Astrocyte (in vitro differentiated cells and primary cell): ENCODE data around the gene PER3. TPM values are rescaled to one million over a fixed set of nuclear protein-coding genes. Genes with fewer than 3 reads are reported as not detected.

Source experiments
- DNase-seq: peaks from one replicate; pipeline ENCODE4 v3.0.0-alpha.2; 2010; ENCODE audit warnings: low read depth
- FAIRE-seq: peaks from 2 replicates; lab custom pipeline; 2011; peaks lifted over from hg19 to GRCh38; lab: Jason Lieb, UNC
- H2AFZ ChIP-seq: 2 replicates; pipeline ENCODE4 v1.6.0; 2012; ENCODE audit warnings: low read depth, low read length, inconsistent platforms
- H3K27ac ChIP-seq: 2 replicates; pipeline ENCODE4 v1.5.1; 2011; ENCODE audit warnings: low read depth, low read length, inconsistent platforms
- H3K27me3 ChIP-seq: 2 replicates; pipeline ENCODE4 v1.6.0; 2011; ENCODE audit warnings: low read length, inconsistent platforms; ENCODE audit not compliant: insufficient read depth
- H3K36me3 ChIP-seq: 2 replicates; pipeline ENCODE4 v1.5.1; 2011; ENCODE audit warnings: low read length, inconsistent platforms; ENCODE audit not compliant: insufficient read depth
- H3K4me1 ChIP-seq: 2 replicates; pipeline ENCODE4 v1.5.1; 2011; ENCODE audit warnings: low read length, inconsistent platforms; ENCODE audit not compliant: insufficient read depth
- H3K4me2 ChIP-seq: 2 replicates; pipeline ENCODE4 v1.6.0; 2012; ENCODE audit warnings: low read length, inconsistent platforms
- H3K4me3 ChIP-seq: 2 replicates; pipeline ENCODE4 v1.5.1; 2011; ENCODE audit warnings: low read depth, mild to moderate bottlenecking, low read length, inconsistent platforms; ENCODE audit not compliant: insufficient read depth
- H3K79me2 ChIP-seq: 2 replicates; pipeline ENCODE4 v1.6.0; 2012; ENCODE audit warnings: mild to moderate bottlenecking, low read length, inconsistent platforms; ENCODE audit not compliant: insufficient read depth
- H3K9ac ChIP-seq: 2 replicates; pipeline ENCODE4 v1.6.0; 2012; ENCODE audit warnings: mild to moderate bottlenecking, low read length, inconsistent platforms
- H3K9me3 ChIP-seq: 2 replicates; pipeline ENCODE4 v1.5.1; 2012; ENCODE audit warnings: low read depth, mild to moderate bottlenecking, low read length, inconsistent platforms; ENCODE audit not compliant: insufficient read depth
- H4K20me1 ChIP-seq: 2 replicates; pipeline ENCODE4 v1.6.0; 2012; ENCODE audit warnings: low read length, inconsistent platforms; ENCODE audit not compliant: insufficient read depth
- H3K27ac Mint-ChIP-seq: one replicate; pipeline ENCODE4 v1.8.0; 2021; ENCODE audit warnings: mild to moderate bottlenecking, mixed read lengths; ENCODE audit not compliant: unreplicated experiment
- H3K27me3 Mint-ChIP-seq: one replicate; pipeline ENCODE4 v1.8.0; 2021; ENCODE audit warnings: low read depth, mixed read lengths; ENCODE audit not compliant: unreplicated experiment
- H3K36me3 Mint-ChIP-seq: one replicate; pipeline ENCODE4 v1.8.0; 2021; ENCODE audit warnings: low read depth, mixed read lengths; ENCODE audit not compliant: unreplicated experiment
- H3K4me1 Mint-ChIP-seq: one replicate; pipeline ENCODE4 v1.8.0; 2021; ENCODE audit warnings: low read depth, mixed read lengths; ENCODE audit not compliant: unreplicated experiment
- H3K4me3 Mint-ChIP-seq: one replicate; pipeline ENCODE4 v1.8.0; 2021; ENCODE audit warnings: mild to moderate bottlenecking, moderate library complexity, mixed read lengths; ENCODE audit not compliant: unreplicated experiment
- H3K9me3 Mint-ChIP-seq: one replicate; pipeline ENCODE4 v1.8.0; 2021; ENCODE audit warnings: mild to moderate bottlenecking, mixed read lengths; ENCODE audit not compliant: unreplicated experiment
- CTCF ChIP-seq: IDR thresholded peaks from 2 replicates; pipeline ENCODE4 v1.5.1; 2011; ENCODE audit warnings: low read depth, mild to moderate bottlenecking, inconsistent platforms, low read length, moderate library complexity; ENCODE audit not compliant: insufficient read depth
- EZH2 ChIP-seq: IDR thresholded peaks from 2 replicates; pipeline ENCODE4 v1.6.1; 2012; ENCODE audit warnings: mild to moderate bottlenecking, low read length, inconsistent platforms; ENCODE audit not compliant: insufficient read depth
- total RNA-seq: library from RNA; stranded (reverse); gene quantifications from 2 replicates; pipeline ENCODE4 v1.2.1, GENCODE V29; 2021

PER3 gene
- total RNA-seq, 1 donor from 2014 or later, result 2.5 TPM

- H3K27me3 ChIP-seq, result no peaks in the 10 kb centered on the region
- H4K20me1 ChIP-seq, result no peaks in the 10 kb centered on the region
- no peak overlapping the region for H3K4me3 Mint-ChIP-seq
- H3K27ac Mint-ChIP-seq, result no peak overlapping the region
- no peaks in the 10 kb centered on the region for H3K4me1 Mint-ChIP-seq
- H3K9ac ChIP-seq, result no peak overlapping the region
- no peak overlapping the region for H3K4me3 ChIP-seq
- H3K4me2 ChIP-seq, result no peak overlapping the region
- FAIRE-seq (no peak), DNase-seq (no peak)
- H3K36me3 ChIP-seq, result no peaks in the 10 kb centered on the region
- no peaks in the 10 kb centered on the region for H3K9me3 ChIP-seq
- H3K27ac ChIP-seq, result no peak overlapping the region
- no peak overlapping the region for H2AFZ ChIP-seq
- H3K27me3 Mint-ChIP-seq, result peaks cover 10% of the 10 kb centered on the region
- peaks cover 1% of the 10 kb centered on the region for H3K9me3 Mint-ChIP-seq
- TF ChIP-seq EZH2 (no peak), CTCF (no peak)
- H3K4me1 ChIP-seq, result no peaks in the 10 kb centered on the region
- H3K36me3 Mint-ChIP-seq, result no peaks in the 10 kb centered on the region
- no peaks in the 10 kb centered on the region for H3K79me2 ChIP-seq
Measured at GRCh38 chr1:7857985-7858384, 73.9 kb downstream of the PER3 start.

- no peak overlapping the region for H2AFZ ChIP-seq
- Mint-ChIP-seq H3K27me3 (peaks cover 10% of the 10 kb centered on the region), H3K4me1 (no peaks in the 10 kb centered on the region), H3K9me3 (peaks cover 6% of the 10 kb centered on the region), H3K27ac (no peak overlapping the region), H3K36me3 (peaks cover 2% of the 10 kb centered on the region), H3K4me3 (no peak overlapping the region)
- H3K4me3 ChIP-seq, result no peak overlapping the region
- no peaks in the 10 kb centered on the region for H3K9me3 ChIP-seq
- H3K9ac ChIP-seq, result no peak overlapping the region
- H4K20me1 ChIP-seq, result no peaks in the 10 kb centered on the region
- TF ChIP-seq EZH2 (no peak), CTCF (no peak)
- no peaks in the 10 kb centered on the region for H3K27me3 ChIP-seq
- DNase-seq (no peak), FAIRE-seq (no peak)
- no peaks in the 10 kb centered on the region for H3K4me1 ChIP-seq
- no peaks in the 10 kb centered on the region for H3K36me3 ChIP-seq
- H3K79me2 ChIP-seq, result no peaks in the 10 kb centered on the region
- no peak overlapping the region for H3K27ac ChIP-seq
- H3K4me2 ChIP-seq, result no peak overlapping the region
Measured at GRCh38 chr1:7859406-7859805, 75.3 kb downstream of the PER3 start.

GRCh38 chr1:7860130-7860529, 76.0 kb downstream of the PER3 start:
- no peak for FAIRE-seq

More at GRCh38 chr1:7860130-7860529, 76.0 kb downstream of the PER3 start:
- Histone ChIP-seq H3K27me3 (no peaks in the 10 kb centered on the region), H3K27ac (no peak overlapping the region), H2AFZ (no peak overlapping the region), H3K9ac (no peak overlapping the region), H3K79me2 (no peaks in the 10 kb centered on the region), H3K4me1 (no peaks in the 10 kb centered on the region), H4K20me1 (no peaks in the 10 kb centered on the region), H3K36me3 (no peaks in the 10 kb centered on the region), H3K4me2 (no peak overlapping the region), H3K9me3 (no peaks in the 10 kb centered on the region), H3K4me3 (no peak overlapping the region)
- Mint-ChIP-seq H3K4me1 (no peaks in the 10 kb centered on the region), H3K36me3 (peaks cover 3% of the 10 kb centered on the region), H3K4me3 (no peak overlapping the region), H3K27me3 (peaks cover 10% of the 10 kb centered on the region), H3K9me3 (peaks cover 9% of the 10 kb centered on the region), H3K27ac (no peak overlapping the region)
- no peak for DNase-seq
- TF ChIP-seq EZH2 (no peak), CTCF (no peak)
